ENCODE data around the gene SPOPL. TPM values are rescaled to one million over a fixed set of nuclear protein-coding genes. Genes with fewer than 3 reads are reported as not detected.
"Not testable (repeated sequence)": the region's sequence is repeated elsewhere in the genome, so short reads cannot be mapped to it uniquely, and the experiment has no call there.

SPOPL gene
- total RNA-seq, 1 experiment from 2014 or later: 21.8 TPM

DNA sequence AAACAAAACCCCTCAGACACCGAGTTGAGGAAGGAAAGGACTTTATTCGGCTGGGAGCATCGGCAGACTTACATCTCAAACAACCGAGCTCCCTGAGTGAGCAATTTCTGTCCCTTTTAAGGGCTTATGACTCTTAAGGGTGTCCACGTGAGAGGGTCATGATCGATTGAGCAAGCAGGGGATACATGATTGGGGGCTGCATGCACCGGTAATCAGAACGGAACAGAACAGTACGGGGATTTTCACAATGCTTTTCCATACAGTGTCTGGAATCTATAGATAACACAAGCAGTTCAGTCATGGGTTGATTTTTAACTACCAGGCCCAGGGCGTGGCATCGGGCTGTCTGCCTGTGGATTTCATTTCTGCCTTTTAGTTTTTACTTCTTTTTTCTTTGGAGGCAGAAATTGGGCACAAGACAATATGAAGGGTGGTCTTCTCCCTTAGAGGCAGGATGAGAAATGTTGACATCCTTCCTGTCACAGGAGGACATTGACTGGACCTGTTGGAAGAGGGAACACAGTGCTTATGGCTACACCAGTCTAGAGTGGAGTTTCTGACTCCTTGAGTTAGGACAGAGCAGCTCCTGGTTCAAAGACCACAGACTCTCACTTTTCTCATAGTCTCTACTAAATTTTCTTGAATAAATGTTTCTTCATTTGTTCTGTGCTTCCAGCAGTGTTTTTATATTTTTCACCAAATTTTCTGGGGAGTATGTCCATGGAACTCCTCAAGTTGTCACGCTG lies 35.8 kb downstream of the SPOPL start:
- no peak for ATAC-seq
- POLR2A ChIA-PET: no interaction called here

DNA sequence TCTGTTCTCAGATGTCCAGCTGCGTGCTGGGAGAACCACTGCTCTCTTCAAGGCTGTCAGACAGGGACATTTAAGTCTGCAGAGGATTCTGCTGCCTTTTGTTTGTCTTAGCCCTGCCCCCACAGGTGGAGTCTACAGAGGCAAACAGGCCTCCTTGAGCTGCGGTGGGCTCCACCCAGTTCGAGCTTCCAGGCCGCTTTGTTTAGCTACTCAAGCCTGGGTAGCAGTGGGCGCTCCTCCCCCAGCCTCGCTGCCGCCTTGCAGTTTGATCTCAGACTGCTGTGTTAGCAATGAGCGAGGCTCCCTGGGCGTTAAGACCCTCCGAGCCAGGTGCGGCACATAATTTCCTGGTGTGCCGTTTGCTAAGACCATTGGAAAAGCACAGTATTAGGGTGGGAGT lies 42.6 kb downstream of the SPOPL start:
- DNase-seq (ENCODE audit: low read depth, low spot score); H3K27me3 ChIP-seq (ENCODE audit: control insufficient read depth, insufficient read depth, low read length); H3K36me3 ChIP-seq (ENCODE audit: control insufficient read depth, insufficient read depth, low read length); POLR2A ChIA-PET; intact Hi-C loops (cut with micrococcal nuclease; ENCODE audit: unreplicated experiment); H3K4me1 ChIP-seq (ENCODE audit: control insufficient read depth, insufficient read depth, low read length); ATAC-seq; CTCF ChIA-PET; in situ Hi-C loops (cut with HindIII; ENCODE audit: low pct_unique_long_range_greater_than_20kb, low sequenced_read_pairs); H3K27ac ChIP-seq (ENCODE audit: low read length); H3K9me3 ChIP-seq (ENCODE audit: control insufficient read depth, insufficient read depth, low read depth, low read length); H3K4me3 ChIP-seq (ENCODE audit: low read depth in 2 of 2, low read length in 2 of 2); BruUV-seq (replicated peaks): not testable (repeated sequence)

More for the DNA sequence above, 35.8 kb downstream of the SPOPL start:
- DNase-seq (ENCODE audit: low read depth, low spot score): no peak
- no TSS peak for BruUV-seq (replicated peaks)
- Histone ChIP-seq H3K4me1 (ENCODE audit: control insufficient read depth, insufficient read depth, low read length) (no peaks in the 10 kb centered on the region), H3K36me3 (ENCODE audit: control insufficient read depth, insufficient read depth, low read length) (no peaks in the 10 kb centered on the region), H3K9me3 (ENCODE audit: control insufficient read depth, insufficient read depth, low read depth, low read length) (peaks cover 4% of the 10 kb centered on the region; the same call in 1 of the 2 replicates), H3K4me3 (ENCODE audit: low read depth in 2 of 2, low read length in 2 of 2) (no peak overlapping the region), H3K27ac (ENCODE audit: low read length) (no peak overlapping the region), H3K27me3 (ENCODE audit: control insufficient read depth, insufficient read depth, low read length) (no peaks in the 10 kb centered on the region)
- in situ Hi-C loops (cut with HindIII; ENCODE audit: low pct_unique_long_range_greater_than_20kb, low sequenced_read_pairs) (no loop called here), intact Hi-C loops (cut with micrococcal nuclease; ENCODE audit: unreplicated experiment) (no loop called here)
- no peak for TF ChIP-seq TCF7L2 (IDR thresholded peaks at IDR 0.05; ENCODE audit: low read depth, low read length)
- TF ChIP-seq, protein P1, sequence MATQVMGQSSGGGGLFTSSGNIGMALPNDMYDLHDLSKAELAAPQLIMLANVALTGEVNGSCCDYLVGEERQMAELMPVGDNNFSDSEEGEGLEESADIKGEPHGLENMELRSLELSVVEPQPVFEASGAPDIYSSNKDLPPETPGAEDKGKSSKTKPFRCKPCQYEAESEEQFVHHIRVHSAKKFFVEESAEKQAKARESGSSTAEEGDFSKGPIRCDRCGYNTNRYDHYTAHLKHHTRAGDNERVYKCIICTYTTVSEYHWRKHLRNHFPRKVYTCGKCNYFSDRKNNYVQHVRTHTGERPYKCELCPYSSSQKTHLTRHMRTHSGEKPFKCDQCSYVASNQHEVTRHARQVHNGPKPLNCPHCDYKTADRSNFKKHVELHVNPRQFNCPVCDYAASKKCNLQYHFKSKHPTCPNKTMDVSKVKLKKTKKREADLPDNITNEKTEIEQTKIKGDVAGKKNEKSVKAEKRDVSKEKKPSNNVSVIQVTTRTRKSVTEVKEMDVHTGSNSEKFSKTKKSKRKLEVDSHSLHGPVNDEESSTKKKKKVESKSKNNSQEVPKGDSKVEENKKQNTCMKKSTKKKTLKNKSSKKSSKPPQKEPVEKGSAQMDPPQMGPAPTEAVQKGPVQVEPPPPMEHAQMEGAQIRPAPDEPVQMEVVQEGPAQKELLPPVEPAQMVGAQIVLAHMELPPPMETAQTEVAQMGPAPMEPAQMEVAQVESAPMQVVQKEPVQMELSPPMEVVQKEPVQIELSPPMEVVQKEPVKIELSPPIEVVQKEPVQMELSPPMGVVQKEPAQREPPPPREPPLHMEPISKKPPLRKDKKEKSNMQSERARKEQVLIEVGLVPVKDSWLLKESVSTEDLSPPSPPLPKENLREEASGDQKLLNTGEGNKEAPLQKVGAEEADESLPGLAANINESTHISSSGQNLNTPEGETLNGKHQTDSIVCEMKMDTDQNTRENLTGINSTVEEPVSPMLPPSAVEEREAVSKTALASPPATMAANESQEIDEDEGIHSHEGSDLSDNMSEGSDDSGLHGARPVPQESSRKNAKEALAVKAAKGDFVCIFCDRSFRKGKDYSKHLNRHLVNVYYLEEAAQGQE (IDR thresholded peaks at IDR 0.05; ENCODE audit: insufficient read depth in 1 of 2, low read depth in 2 of 2, low read length in 1 of 2): no peak
- TF ChIP-seq, protein P2, sequence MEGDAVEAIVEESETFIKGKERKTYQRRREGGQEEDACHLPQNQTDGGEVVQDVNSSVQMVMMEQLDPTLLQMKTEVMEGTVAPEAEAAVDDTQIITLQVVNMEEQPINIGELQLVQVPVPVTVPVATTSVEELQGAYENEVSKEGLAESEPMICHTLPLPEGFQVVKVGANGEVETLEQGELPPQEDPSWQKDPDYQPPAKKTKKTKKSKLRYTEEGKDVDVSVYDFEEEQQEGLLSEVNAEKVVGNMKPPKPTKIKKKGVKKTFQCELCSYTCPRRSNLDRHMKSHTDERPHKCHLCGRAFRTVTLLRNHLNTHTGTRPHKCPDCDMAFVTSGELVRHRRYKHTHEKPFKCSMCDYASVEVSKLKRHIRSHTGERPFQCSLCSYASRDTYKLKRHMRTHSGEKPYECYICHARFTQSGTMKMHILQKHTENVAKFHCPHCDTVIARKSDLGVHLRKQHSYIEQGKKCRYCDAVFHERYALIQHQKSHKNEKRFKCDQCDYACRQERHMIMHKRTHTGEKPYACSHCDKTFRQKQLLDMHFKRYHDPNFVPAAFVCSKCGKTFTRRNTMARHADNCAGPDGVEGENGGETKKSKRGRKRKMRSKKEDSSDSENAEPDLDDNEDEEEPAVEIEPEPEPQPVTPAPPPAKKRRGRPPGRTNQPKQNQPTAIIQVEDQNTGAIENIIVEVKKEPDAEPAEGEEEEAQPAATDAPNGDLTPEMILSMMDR (IDR thresholded peaks at IDR 0.05): no peak
- TF ChIP-seq SIN3A (IDR thresholded peaks at IDR 0.05; ENCODE audit: borderline replicate concordance, insufficient read depth, low read depth, low read length): no peak
- TF ChIP-seq POLR2AphosphoS5 (IDR thresholded peaks at IDR 0.05; ENCODE audit: low read depth, low read length): no peak
- CTCF ChIA-PET: no interaction called here

DNA sequence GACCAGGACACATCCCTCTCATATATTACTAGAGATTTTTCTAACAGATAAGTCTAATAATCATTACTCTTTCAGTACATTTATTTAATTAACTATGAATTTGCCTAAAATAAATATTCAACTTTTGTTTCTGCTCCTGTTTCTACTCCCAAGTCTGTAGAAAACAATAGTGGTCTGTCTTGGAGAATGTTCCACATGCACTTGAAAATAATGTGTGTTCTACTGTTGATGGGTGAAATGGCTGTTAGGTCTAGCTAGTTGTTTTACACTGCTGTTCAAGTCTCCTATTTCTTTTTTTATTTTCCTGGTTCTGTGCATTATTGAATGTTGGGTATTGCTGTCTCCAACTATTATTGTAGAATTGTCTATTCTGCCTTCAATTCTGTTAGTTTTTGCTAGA lies 47.2 kb downstream of the SPOPL start:
- ChIA-PET POLR2A (no interaction called here), CTCF (no interaction called here)

More for the DNA sequence above, 47.2 kb downstream of the SPOPL start:
- H3K4me3 ChIP-seq (ENCODE audit: low read depth in 2 of 2, low read length in 2 of 2): no peak overlapping the region
- in situ Hi-C loops (cut with HindIII; ENCODE audit: low pct_unique_long_range_greater_than_20kb, low sequenced_read_pairs): no loop called here
- no peak overlapping the region for H3K27ac ChIP-seq (ENCODE audit: low read length)
- H3K36me3 ChIP-seq (ENCODE audit: control insufficient read depth, insufficient read depth, low read length): no peaks in the 10 kb centered on the region; the same call in 1 of the 2 replicates
- TF ChIP-seq, protein P1 (IDR thresholded peaks at IDR 0.05; ENCODE audit: insufficient read depth in 1 of 2, low read depth in 2 of 2, low read length in 1 of 2): no peak
- TF ChIP-seq TCF7L2 (IDR thresholded peaks at IDR 0.05; ENCODE audit: low read depth, low read length) (no peak), POLR2AphosphoS5 (IDR thresholded peaks at IDR 0.05; ENCODE audit: low read depth, low read length) (no peak), SIN3A (IDR thresholded peaks at IDR 0.05; ENCODE audit: borderline replicate concordance, insufficient read depth, low read depth, low read length) (no peak)
- TF ChIP-seq, protein P2 (IDR thresholded peaks at IDR 0.05): no peak
- H3K9me3 ChIP-seq (ENCODE audit: control insufficient read depth, insufficient read depth, low read depth, low read length): no peaks in the 10 kb centered on the region
- no peaks in the 10 kb centered on the region for H3K27me3 ChIP-seq (ENCODE audit: control insufficient read depth, insufficient read depth, low read length)
- peaks cover 5% of the 10 kb centered on the region for H3K4me1 ChIP-seq (ENCODE audit: control insufficient read depth, insufficient read depth, low read length)
- ATAC-seq (no peak), DNase-seq (ENCODE audit: low read depth, low spot score) (no peak)
- intact Hi-C loops (cut with micrococcal nuclease; ENCODE audit: unreplicated experiment): no loop called here
- BruUV-seq (replicated peaks): no TSS peak

Measured in Panc1 (cell line).